Renal cortex interstitium (tissue), 3 donors: Measurements from ENCODE around the gene PDSS2. TPM values are rescaled to one million over a fixed set of nuclear protein-coding genes. Genes with fewer than 3 reads are reported as not detected.

Experiments
- polyA plus RNA-seq, 3 donors: library from polyadenylated mRNA; unstranded; fragments of 120-200 nt; gene quantifications; one replicate each; pipeline ENCODE4 v1.2.1, GENCODE V29; 2013; ENCODE audit not compliant: insufficient read length in 3 of 3

PDSS2 gene
- polyA plus RNA-seq, 3 donors, result 16.7 to 20.1 (median 18.1) TPM

Other genes with a start within 250 kb of the PDSS2 start
- gene SOBP, start 30.6 kb upstream of the PDSS2 start, polyA plus RNA-seq, result 10 to 100 TPM; 12.0 to 15.7 (median 14.6) TPM